Measurements from ENCODE around the gene STX18. TPM values are rescaled to one million over a fixed set of nuclear protein-coding genes. Genes with fewer than 3 reads are reported as not detected.

STX18 gene
- total and polyA plus RNA-seq, 2 experiments from 2014 or later: 15.9 to 18.1 TPM

- peaks cover 6% of the 10 kb centered on the region; the same call in 2 of the 3 replicates for H3K36me3 Mint-ChIP-seq (ENCODE audit: low read depth)
- Histone ChIP-seq H3K27ac (ENCODE audit: low read depth) (no peak overlapping the region), H3F3A (replicated peaks; ENCODE audit: low read depth) (no peaks in the 10 kb centered on the region; the same call in 1 of the 2 replicates), H3K9me2 (ENCODE audit: insufficient read depth) (no peaks in the 10 kb centered on the region), H4K20me1 (replicated peaks; ENCODE audit: insufficient read depth) (no peaks in the 10 kb centered on the region; the same call in none of the 2 replicates), H3K79me2 (replicated peaks; ENCODE audit: insufficient read depth) (no peaks in the 10 kb centered on the region), H3K4me2 (peak overlapping the region; percentile 96), H3K27me3 (ENCODE audit: insufficient read depth) (peaks cover 31% of the 10 kb centered on the region), H3K4me1 (ENCODE audit: insufficient read depth) (peaks cover 5% of the 10 kb centered on the region), H3K36me3 (ENCODE audit: insufficient read depth) (no peaks in the 10 kb centered on the region; the same call in 1 of the 2 replicates), H2AFZ (peak overlapping the region; percentile 93; the same call in 1 of the 2 replicates), H3K4me3 (peak overlapping the region; percentile 78)
- H3K27ac Mint-ChIP-seq: no peak overlapping the region
- H3K4me1 Mint-ChIP-seq: peaks cover 21% of the 10 kb centered on the region
- peak; percentile 93 for DNase-seq (ENCODE audit: low spot score)
- H3K4me3 Mint-ChIP-seq: peak overlapping the region; percentile 66
- TF ChIP-seq CTCF (conservative IDR thresholded peaks at IDR 0.05; ENCODE audit: low read depth in 2 of 2) (peak; percentile 10 to 37; a peak in 2 of 4 replicates), STAT1 (IDR thresholded peaks at IDR 0.05; ENCODE audit: unreplicated experiment) (no peak), CREB1 (CRISPR knock-in tag; IDR thresholded peaks at IDR 0.05; ENCODE audit: low read depth) (0 out of 2 replicates have a peak, but pooled peaks have one; percentile 49)
- peaks cover 18% of the 10 kb centered on the region for H3K27me3 Mint-ChIP-seq (ENCODE audit: insufficient read depth, low read depth, poor library complexity)
- H3K9me3 Mint-ChIP-seq: no peaks in the 10 kb centered on the region
- peak; percentile 96 for ATAC-seq
These were observed 33.7 kb upstream of the STX18 start for GRCh38 chr4:4575284-4576211.

DNA sequence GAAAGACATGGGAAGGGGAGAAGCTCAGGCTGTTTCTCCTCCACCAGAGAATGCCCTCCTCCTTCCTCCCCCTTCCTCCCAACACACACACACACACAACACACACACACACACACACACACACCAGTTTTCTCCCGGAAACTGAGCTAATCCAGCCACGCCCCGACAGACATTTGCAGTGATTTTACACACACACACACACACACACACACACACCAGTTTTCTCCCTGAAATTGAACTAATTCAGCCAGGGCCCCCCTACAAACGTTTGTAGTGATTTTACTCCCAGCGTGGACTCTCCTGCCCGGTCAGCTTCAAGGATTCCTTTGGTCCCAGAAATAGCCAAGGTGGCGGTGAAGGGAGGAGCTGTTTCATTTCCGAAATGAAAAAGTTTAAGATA is 32.9 kb upstream of the STX18 start:
- Mint-ChIP-seq H3K27me3 (ENCODE audit: insufficient read depth, low read depth, poor library complexity) (peaks cover 18% of the 10 kb centered on the region), H3K4me1 (peaks cover 21% of the 10 kb centered on the region), H3K27ac (no peak overlapping the region), H3K4me3 (peak overlapping the region; percentile 66), H3K9me3 (peaks cover 4% of the 10 kb centered on the region), H3K36me3 (ENCODE audit: low read depth) (peaks cover 12% of the 10 kb centered on the region)
- DNase-seq (ENCODE audit: low spot score) (peak; percentile 23), ATAC-seq (no peak)
- Histone ChIP-seq H3K36me3 (ENCODE audit: insufficient read depth) (no peaks in the 10 kb centered on the region; the same call in 1 of the 2 replicates), H2AFZ (peak overlapping the region; percentile 93), H3K27ac (ENCODE audit: low read depth) (no peak overlapping the region), H3K4me1 (ENCODE audit: insufficient read depth) (peaks cover 5% of the 10 kb centered on the region), H3F3A (replicated peaks; ENCODE audit: low read depth) (no peaks in the 10 kb centered on the region; the same call in 1 of the 2 replicates), H3K27me3 (ENCODE audit: insufficient read depth) (peaks cover 31% of the 10 kb centered on the region), H3K9me2 (ENCODE audit: insufficient read depth) (no peaks in the 10 kb centered on the region), H4K20me1 (replicated peaks; ENCODE audit: insufficient read depth) (no peaks in the 10 kb centered on the region; the same call in none of the 2 replicates), H3K4me2 (peak overlapping the region; percentile 96), H3K79me2 (replicated peaks; ENCODE audit: insufficient read depth) (no peaks in the 10 kb centered on the region), H3K4me3 (peak overlapping the region; percentile 78)
- no peak for TF ChIP-seq NANOG (IDR thresholded peaks at IDR 0.05; ENCODE audit: borderline replicate concordance)
- TF ChIP-seq ZNF331 (CRISPR knock-in tag; IDR thresholded peaks at IDR 0.05; ENCODE audit: low read depth): no peak
- no peak for TF ChIP-seq ZNF114 (CRISPR knock-in tag; IDR thresholded peaks at IDR 0.05)
- TF ChIP-seq JUNB (IDR thresholded peaks at IDR 0.05; ENCODE audit: unreplicated experiment): no peak
- TF ChIP-seq EZH2 (IDR thresholded peaks at IDR 0.05; ENCODE audit: low read depth, unreplicated experiment): no peak
- no peak for TF ChIP-seq CREB1 (CRISPR knock-in tag; IDR thresholded peaks at IDR 0.05; ENCODE audit: low read depth)
- no peak for TF ChIP-seq ETS1 (IDR thresholded peaks at IDR 0.05)
- no peak for TF ChIP-seq CTCF (conservative IDR thresholded peaks at IDR 0.05; ENCODE audit: low read depth in 2 of 2)
- TF ChIP-seq POLR2AphosphoS5 (IDR thresholded peaks at IDR 0.05; ENCODE audit: low read depth): no peak
- TF ChIP-seq EZH2phosphoT487 (IDR thresholded peaks at IDR 0.05; ENCODE audit: unreplicated experiment): no peak
- no peak for TF ChIP-seq STAT1 (IDR thresholded peaks at IDR 0.05; ENCODE audit: unreplicated experiment)
- TF ChIP-seq, protein P1, sequence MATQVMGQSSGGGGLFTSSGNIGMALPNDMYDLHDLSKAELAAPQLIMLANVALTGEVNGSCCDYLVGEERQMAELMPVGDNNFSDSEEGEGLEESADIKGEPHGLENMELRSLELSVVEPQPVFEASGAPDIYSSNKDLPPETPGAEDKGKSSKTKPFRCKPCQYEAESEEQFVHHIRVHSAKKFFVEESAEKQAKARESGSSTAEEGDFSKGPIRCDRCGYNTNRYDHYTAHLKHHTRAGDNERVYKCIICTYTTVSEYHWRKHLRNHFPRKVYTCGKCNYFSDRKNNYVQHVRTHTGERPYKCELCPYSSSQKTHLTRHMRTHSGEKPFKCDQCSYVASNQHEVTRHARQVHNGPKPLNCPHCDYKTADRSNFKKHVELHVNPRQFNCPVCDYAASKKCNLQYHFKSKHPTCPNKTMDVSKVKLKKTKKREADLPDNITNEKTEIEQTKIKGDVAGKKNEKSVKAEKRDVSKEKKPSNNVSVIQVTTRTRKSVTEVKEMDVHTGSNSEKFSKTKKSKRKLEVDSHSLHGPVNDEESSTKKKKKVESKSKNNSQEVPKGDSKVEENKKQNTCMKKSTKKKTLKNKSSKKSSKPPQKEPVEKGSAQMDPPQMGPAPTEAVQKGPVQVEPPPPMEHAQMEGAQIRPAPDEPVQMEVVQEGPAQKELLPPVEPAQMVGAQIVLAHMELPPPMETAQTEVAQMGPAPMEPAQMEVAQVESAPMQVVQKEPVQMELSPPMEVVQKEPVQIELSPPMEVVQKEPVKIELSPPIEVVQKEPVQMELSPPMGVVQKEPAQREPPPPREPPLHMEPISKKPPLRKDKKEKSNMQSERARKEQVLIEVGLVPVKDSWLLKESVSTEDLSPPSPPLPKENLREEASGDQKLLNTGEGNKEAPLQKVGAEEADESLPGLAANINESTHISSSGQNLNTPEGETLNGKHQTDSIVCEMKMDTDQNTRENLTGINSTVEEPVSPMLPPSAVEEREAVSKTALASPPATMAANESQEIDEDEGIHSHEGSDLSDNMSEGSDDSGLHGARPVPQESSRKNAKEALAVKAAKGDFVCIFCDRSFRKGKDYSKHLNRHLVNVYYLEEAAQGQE (IDR thresholded peaks at IDR 0.05; ENCODE audit: unreplicated experiment): no peak
